ENCODE data around the gene EDIL3.

GRCh38 chr5:84086511-84086910 is 298.2 kb downstream of the EDIL3 start:
- no peak for TF ChIP-seq CTCF (IDR thresholded peaks at IDR 0.05)
- TF ChIP-seq EZH2 (IDR thresholded peaks at IDR 0.05; ENCODE audit: borderline replicate concordance, insufficient read depth, low read depth, low read length, poor library complexity, severe bottlenecking) = no peak

Data from B cell (primary cell).